Embryonic facial prominence (tissue), 1 donor: ENCODE measurements around the gene NFKBIE.

Source experiments
- DNase-seq: peaks from one replicate; pipeline ENCODE4 v3.0.0-alpha.2; 2016; ENCODE audit errors: extremely low spot score

Gene NFKBIE

GRCh38 chr6:44297063-44298038 is 32.0 kb upstream of the NFKBIE start:
- no peak for DNase-seq

- no peak for DNase-seq
Measured at GRCh38 chr6:44294832-44295791, 29.8 kb upstream of the NFKBIE start.

- no peak for DNase-seq
Measured at GRCh38 chr6:44292661-44293365, 27.5 kb upstream of the NFKBIE start.

GRCh38 chr6:44291841-44292240 is 26.5 kb upstream of the NFKBIE start:
- no peak for DNase-seq

- no peak for DNase-seq
Measured at GRCh38 chr6:44289726-44290260, 24.4 kb upstream of the NFKBIE start.

GRCh38 chr6:44286747-44287146 is 21.4 kb upstream of the NFKBIE start:
- no peak for DNase-seq

- DNase-seq = no peak
Measured at GRCh38 chr6:44286285-44286565, 20.9 kb upstream of the NFKBIE start.

GRCh38 chr6:44285552-44286284 is 20.4 kb upstream of the NFKBIE start:
- no peak for DNase-seq

- DNase-seq = no peak
Measured at GRCh38 chr6:44284867-44285266, 19.5 kb upstream of the NFKBIE start.

GRCh38 chr6:44284121-44284520 is 18.8 kb upstream of the NFKBIE start:
- no peak for DNase-seq

GRCh38 chr6:44278774-44279697 is 13.7 kb upstream of the NFKBIE start:
- no peak for DNase-seq

- DNase-seq = no peak
Measured at GRCh38 chr6:44278315-44278714, 13.0 kb upstream of the NFKBIE start.

- no peak for DNase-seq
Measured at GRCh38 chr6:44277763-44278162, 12.4 kb upstream of the NFKBIE start.

- no peak for DNase-seq
Measured at GRCh38 chr6:44276667-44277640, 11.6 kb upstream of the NFKBIE start.

- DNase-seq = no peak
Measured at GRCh38 chr6:44275749-44276648, 10.6 kb upstream of the NFKBIE start.

GRCh38 chr6:44275271-44275748 is 10.0 kb upstream of the NFKBIE start:
- DNase-seq = no peak

GRCh38 chr6:44273617-44274016 is 8.3 kb upstream of the NFKBIE start:
- no peak for DNase-seq
